ENCODE data around the gene SPRY2.

- TF ChIP-seq CTCF (conservative IDR thresholded peaks at IDR 0.05 in 1 of 2, IDR thresholded peaks at IDR 0.05 in 1 of 2; ENCODE audit: extremely low read depth in 1 of 2, insufficient read depth in 1 of 2, low read depth in 1 of 2, low read length in 2 of 2) (no peak), EZH2 (IDR thresholded peaks at IDR 0.05; ENCODE audit: borderline replicate concordance, low read length) (no peak)
Measured at GRCh38 chr13:80340651-80341100, 250 bp downstream of the SPRY2 start.
